ENCODE measurements around the gene NISCH.

The NISCH gene

DNA sequence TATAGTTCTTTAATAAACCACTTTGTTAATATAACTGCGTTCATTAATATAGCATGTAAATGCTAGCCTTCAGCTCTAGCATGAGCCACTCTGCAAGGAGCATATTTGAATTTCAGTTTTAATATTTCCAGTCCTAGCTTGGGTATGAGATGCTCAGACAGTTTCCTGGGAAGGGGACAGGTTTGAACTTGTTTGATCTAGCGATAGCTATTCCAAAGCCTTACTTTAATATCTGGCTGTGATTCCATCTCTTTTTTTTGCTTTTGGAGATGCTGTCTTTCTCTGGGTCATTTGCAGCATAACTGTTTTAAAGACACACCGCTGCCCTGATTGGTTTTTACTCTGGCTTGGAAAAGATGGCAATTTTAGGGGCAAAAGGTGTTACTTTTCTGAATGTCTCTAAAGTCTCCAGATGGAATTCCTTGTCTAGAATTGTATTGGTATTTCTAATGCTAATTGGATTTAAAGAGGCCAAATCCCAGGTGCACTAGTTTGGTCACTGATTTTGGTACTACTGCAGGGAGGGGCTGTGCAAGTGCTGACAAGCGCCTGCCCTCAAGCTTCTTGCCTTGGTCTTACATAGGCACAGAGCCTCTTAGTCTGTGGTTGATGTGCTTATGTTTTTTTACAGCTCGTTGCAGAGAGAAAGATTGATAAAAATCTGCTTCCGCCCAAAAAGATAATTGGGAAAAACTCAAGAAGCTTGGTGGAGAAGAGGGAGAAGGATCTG, 2.8 kb downstream of the NISCH start:
- no peak overlapping the region; the same call in 1 of the 2 replicates for H3K27ac ChIP-seq
- TF ChIP-seq, protein P1, sequence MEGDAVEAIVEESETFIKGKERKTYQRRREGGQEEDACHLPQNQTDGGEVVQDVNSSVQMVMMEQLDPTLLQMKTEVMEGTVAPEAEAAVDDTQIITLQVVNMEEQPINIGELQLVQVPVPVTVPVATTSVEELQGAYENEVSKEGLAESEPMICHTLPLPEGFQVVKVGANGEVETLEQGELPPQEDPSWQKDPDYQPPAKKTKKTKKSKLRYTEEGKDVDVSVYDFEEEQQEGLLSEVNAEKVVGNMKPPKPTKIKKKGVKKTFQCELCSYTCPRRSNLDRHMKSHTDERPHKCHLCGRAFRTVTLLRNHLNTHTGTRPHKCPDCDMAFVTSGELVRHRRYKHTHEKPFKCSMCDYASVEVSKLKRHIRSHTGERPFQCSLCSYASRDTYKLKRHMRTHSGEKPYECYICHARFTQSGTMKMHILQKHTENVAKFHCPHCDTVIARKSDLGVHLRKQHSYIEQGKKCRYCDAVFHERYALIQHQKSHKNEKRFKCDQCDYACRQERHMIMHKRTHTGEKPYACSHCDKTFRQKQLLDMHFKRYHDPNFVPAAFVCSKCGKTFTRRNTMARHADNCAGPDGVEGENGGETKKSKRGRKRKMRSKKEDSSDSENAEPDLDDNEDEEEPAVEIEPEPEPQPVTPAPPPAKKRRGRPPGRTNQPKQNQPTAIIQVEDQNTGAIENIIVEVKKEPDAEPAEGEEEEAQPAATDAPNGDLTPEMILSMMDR (conservative IDR thresholded peaks at IDR 0.05) = no peak

- TF ChIP-seq, protein P1 (conservative IDR thresholded peaks at IDR 0.05) = no peak
Measured at GRCh38 chr3:52458770-52459545, 3.6 kb downstream of the NISCH start.

DNA sequence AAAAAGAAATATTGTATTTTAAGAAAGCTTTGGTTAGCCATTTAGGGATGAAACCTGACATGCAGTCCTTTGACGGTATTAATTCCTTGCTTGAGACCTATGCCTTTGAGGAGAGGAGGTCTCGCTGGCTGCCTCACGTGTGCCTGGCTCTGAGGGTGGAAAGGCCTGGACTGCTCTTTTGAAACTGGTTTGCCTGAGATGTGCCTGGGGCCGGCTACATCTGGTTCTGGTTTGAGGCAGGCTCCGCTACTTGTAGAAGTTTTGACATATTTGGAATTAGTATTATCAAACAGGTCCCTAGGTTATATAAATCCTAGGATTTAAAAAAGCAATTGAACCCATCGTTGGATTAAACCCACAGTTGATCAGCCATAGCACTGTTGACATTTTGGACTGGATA, 6.5 kb downstream of the NISCH start:
- TF ChIP-seq, protein P1 (conservative IDR thresholded peaks at IDR 0.05) = no peak
- peak overlapping the region; percentile 12; the same call in 1 of the 2 replicates for H3K27ac ChIP-seq

More at GRCh38 chr3:52458770-52459545, 3.6 kb downstream of the NISCH start:
- H3K27ac ChIP-seq = no peak overlapping the region

- no peak overlapping the region for H3K27ac ChIP-seq
- TF ChIP-seq, protein P1 (conservative IDR thresholded peaks at IDR 0.05) = no peak
Measured at GRCh38 chr3:52463416-52463815, 8.0 kb downstream of the NISCH start.

GRCh38 chr3:52468336-52468735, 12.9 kb downstream of the NISCH start:
- TF ChIP-seq, protein P1 (conservative IDR thresholded peaks at IDR 0.05) = no peak
- peak overlapping the region; percentile 98 for H3K27ac ChIP-seq

GRCh38 chr3:52469001-52469400, 13.6 kb downstream of the NISCH start:
- peak overlapping the region; percentile 98 for H3K27ac ChIP-seq
- TF ChIP-seq, protein P1 (conservative IDR thresholded peaks at IDR 0.05) = no peak

GRCh38 chr3:52470920-52471319, 15.5 kb downstream of the NISCH start:
- TF ChIP-seq, protein P1 (conservative IDR thresholded peaks at IDR 0.05) = no peak
- H3K27ac ChIP-seq = peak overlapping the region; percentile 98

Data from VCaP (cell line).